HG02642 (cell line): Measurements from ENCODE around the gene PADI3.

Experiments
- ATAC-seq: cut with Tn5 transposase; IDR thresholded peaks from one replicate; pipeline ENCODE4 v1.9.1; 2021; ENCODE audit warnings: mild to moderate bottlenecking; ENCODE audit not compliant: unreplicated experiment, poor library complexity

The PADI3 gene

GRCh38 chr1:17265950-17266349 is 17.1 kb downstream of the PADI3 start:
- ATAC-seq = no peak

GRCh38 chr1:17270891-17271765 is 22.2 kb downstream of the PADI3 start:
- ATAC-seq = no peak

- no peak for ATAC-seq
Measured at GRCh38 chr1:17272066-17272465, 23.2 kb downstream of the PADI3 start.

- ATAC-seq = no peak
Measured at GRCh38 chr1:17272646-17273045, 23.7 kb downstream of the PADI3 start.

- no peak for ATAC-seq
Measured at GRCh38 chr1:17273096-17273495, 24.2 kb downstream of the PADI3 start.

GRCh38 chr1:17274186-17275170 is 25.6 kb downstream of the PADI3 start:
- no peak for ATAC-seq

- ATAC-seq = no peak
Measured at GRCh38 chr1:17276568-17276967, 27.7 kb downstream of the PADI3 start.

- no peak for ATAC-seq
Measured at GRCh38 chr1:17277511-17278159, 28.7 kb downstream of the PADI3 start.

- no peak for ATAC-seq
Measured at GRCh38 chr1:17278996-17279830, 30.3 kb downstream of the PADI3 start.

- no peak for ATAC-seq
Measured at GRCh38 chr1:17280436-17280835, 31.5 kb downstream of the PADI3 start.

- ATAC-seq = no peak
Measured at GRCh38 chr1:17280894-17281293, 32.0 kb downstream of the PADI3 start.

- no peak for ATAC-seq
Measured at GRCh38 chr1:17281775-17282181, 32.9 kb downstream of the PADI3 start.

GRCh38 chr1:17282836-17283235 is 33.9 kb downstream of the PADI3 start:
- no peak for ATAC-seq

GRCh38 chr1:17286646-17287045 is 37.7 kb downstream of the PADI3 start:
- ATAC-seq = no peak

GRCh38 chr1:17287130-17287776 is 38.4 kb downstream of the PADI3 start:
- ATAC-seq = no peak

GRCh38 chr1:17289721-17290120 is 40.8 kb downstream of the PADI3 start:
- ATAC-seq = no peak

GRCh38 chr1:17290553-17290952 is 41.7 kb downstream of the PADI3 start:
- ATAC-seq = no peak

GRCh38 chr1:17292299-17293160 is 43.6 kb downstream of the PADI3 start:
- ATAC-seq = no peak
